OCI-M1 (cell line): ENCODE data around the gene PAAF1.
"Not testable (repeated sequence)": the region's sequence is repeated elsewhere in the genome, so short reads cannot be mapped to it uniquely, and the experiment has no call there.

Experiments used
- DNase-seq: peaks from one replicate; lab custom pipeline; 2025; lab: John Stamatoyannopoulos, UW

PAAF1 gene

GRCh38 chr11:73883856-73884255, 7.1 kb downstream of the PAAF1 start:
- DNase-seq: no peak

DNA sequence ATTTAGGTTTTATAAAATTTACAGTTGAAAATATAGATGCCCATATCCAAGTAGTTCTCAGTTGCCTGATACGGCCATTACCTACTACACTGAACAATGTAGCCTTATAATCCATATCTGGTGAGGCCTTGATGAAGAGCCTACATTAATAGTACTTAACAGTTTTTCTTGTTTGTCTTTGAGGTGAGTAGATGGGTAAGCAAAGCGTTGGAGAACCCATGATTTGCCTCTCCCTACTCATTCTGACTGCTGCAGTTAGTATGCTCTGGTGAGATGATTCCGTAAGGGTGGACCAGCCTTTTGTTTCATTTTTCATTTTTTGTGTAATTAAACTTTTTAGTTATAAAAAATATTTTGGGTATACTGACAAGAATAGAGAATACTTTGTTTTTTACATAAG, 11.4 kb downstream of the PAAF1 start:
- DNase-seq: no peak

GRCh38 chr11:73889019-73889418, 12.2 kb downstream of the PAAF1 start:
- DNase-seq: peak; percentile 68

- DNase-seq: no peak
Measured at GRCh38 chr11:73889536-73889935, 12.7 kb downstream of the PAAF1 start.

GRCh38 chr11:73893041-73893440, 16.2 kb downstream of the PAAF1 start:
- no peak for DNase-seq

- no peak for DNase-seq
Measured at GRCh38 chr11:73894725-73895335, 18.0 kb downstream of the PAAF1 start.

- no peak for DNase-seq
Measured at GRCh38 chr11:73902303-73902702, 25.5 kb downstream of the PAAF1 start.

DNA sequence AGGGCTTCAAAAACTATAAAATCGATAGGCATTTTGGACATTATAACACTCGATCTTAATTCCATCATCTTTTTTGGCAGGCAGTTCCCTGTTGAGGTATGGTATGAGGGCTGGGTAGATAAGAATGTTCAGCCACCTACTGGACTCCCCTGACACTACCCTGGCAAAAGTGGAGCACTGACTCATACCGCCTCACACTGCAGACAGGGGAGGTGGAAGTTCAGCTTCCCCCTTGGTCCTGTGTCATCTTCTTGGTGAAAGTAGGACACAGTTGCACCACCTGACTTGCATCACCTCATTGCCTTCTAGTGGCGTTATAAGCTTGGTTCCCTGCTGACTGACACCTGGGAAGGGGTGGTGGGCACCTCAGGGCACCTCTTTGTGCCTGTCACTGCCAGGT, 30.4 kb downstream of the PAAF1 start:
- DNase-seq: peak; percentile 80

DNA sequence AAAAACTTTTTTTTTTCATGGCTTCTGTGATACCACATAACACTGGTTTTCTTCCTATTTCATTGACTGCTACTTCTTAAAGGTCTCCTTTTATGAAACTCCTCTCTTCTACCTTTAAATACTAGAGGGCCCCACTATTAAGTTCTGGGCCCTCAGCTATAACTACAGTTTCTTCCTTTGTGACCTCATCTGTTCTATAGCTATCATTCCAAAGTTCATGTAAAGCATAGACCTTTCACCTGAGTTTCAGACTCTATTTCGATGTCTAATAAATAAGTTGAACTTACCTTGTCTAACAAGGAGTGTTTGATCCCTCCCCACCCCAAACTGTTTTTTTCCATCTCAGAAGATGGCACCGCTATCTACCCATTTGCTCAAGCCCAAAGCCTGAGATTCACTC, 35.2 kb downstream of the PAAF1 start:
- DNase-seq: no peak

DNA sequence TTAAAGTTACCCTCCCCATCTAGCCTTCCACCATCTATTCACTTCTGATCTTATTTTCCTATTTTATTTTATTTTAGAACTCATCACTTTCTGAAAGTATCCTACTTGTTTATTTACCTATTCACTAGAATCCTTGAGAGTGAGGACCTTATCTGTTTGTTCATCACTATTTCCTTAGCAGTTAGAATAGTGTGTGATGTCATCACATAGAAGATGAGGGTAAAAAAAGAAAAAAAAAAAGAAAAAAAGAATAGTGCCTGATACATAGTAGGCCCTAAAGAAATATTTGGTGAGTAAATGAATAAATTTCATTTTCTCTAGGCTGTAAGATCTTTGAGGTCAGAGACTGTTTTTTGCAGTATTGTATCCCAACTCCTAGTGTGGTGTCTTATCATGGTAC, 36.7 kb downstream of the PAAF1 start:
- DNase-seq: no peak

DNA sequence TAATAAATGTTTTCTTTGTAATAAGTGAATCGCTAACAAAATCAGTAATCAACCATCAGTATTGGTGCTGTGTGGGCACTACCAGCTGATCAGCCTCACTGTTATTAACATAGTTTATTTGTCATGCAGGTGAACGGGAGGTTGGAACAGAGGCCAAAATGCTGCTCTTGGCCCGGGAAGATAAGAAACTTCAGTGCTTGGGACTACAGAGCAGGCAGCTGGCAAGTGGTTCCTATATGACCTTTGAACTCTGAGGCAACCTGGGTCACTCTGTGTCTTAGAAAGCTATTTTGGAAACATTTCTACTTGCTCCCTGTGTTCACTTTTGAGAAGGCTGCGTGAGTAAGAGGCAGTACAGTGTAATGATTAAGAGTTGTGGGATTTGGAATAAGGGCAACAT, 37.5 kb downstream of the PAAF1 start:
- DNase-seq: no peak

DNA sequence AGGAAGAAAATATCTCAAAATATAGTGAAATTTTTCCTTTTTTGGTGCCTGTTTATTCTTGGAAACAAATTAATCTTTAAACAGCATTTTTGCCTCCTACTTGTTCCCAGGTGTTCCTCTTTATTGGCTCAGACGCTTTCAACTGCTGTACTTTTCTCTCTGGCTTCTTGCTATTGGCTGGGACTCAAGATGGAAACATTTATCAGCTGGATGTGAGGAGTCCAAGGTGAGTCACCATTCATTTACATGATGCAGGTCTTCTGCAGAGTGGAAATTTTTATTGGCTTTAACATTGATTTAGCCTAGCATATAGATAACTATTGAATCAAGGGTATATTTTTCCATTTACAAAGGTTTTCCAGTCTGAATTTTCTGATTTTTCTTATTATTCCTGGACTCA, 39.6 kb downstream of the PAAF1 start:
- DNase-seq: no peak

- no peak for DNase-seq
Measured at GRCh38 chr11:73921180-73921579, 44.4 kb downstream of the PAAF1 start.

GRCh38 chr11:73929388-73929787, 52.6 kb downstream of the PAAF1 start:
- no peak for DNase-seq

DNA sequence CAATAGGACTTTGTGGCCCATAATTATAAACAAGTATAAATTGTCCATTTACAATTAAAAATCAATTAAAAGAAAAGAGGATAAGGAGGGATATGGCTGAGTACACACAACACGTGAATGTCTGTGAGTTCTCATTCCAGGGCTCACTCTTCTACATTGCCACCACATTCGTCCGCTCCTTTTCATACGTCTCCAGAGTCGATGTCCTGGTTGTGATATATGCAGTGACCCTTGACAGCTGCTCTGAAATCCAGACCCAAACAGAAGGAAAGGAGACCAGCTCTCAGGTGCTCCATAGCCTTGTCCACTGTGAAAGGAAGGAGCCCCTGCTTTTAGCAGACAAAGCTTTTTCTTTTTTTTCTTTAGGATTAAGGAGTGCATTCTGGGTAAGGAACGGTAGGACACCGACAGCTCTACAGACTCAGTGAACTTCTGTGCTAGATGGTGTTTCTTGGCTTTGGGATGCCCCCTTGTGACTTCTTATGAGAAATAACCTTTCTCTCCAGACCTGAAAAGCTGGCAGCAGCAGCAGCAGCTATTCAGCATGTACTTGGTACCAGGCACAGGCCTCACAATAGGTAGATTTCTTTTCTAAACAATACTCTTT, 54.3 kb downstream of the PAAF1 start:
- DNase-seq: peak; percentile 93

- DNase-seq: no peak
Measured at GRCh38 chr11:73931951-73932350, 55.2 kb downstream of the PAAF1 start.

DNA sequence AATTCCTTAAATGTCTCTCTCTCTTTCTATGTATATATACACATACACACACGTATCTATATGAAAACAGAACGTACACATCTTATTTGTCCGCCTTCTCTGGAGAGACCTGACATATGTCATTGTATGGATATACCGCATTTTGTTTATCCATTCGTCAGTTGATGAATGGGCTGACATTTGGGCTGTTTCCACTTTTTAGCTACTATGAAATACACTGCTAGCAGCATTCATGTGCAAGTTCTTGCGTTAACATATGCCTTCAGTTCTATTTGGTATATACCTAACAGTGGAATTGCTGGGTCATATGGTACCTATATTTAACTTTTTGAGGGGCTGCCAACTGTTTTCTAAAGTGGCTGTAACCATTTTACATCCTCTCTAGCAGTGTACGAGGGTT, 56.0 kb downstream of the PAAF1 start:
- DNase-seq: no peak

- not testable (repeated sequence) for DNase-seq
Measured at GRCh38 chr11:73936047-73936446, 59.2 kb downstream of the PAAF1 start.

- no peak for DNase-seq
Measured at GRCh38 chr11:73939096-73939495, 62.3 kb downstream of the PAAF1 start.

DNA sequence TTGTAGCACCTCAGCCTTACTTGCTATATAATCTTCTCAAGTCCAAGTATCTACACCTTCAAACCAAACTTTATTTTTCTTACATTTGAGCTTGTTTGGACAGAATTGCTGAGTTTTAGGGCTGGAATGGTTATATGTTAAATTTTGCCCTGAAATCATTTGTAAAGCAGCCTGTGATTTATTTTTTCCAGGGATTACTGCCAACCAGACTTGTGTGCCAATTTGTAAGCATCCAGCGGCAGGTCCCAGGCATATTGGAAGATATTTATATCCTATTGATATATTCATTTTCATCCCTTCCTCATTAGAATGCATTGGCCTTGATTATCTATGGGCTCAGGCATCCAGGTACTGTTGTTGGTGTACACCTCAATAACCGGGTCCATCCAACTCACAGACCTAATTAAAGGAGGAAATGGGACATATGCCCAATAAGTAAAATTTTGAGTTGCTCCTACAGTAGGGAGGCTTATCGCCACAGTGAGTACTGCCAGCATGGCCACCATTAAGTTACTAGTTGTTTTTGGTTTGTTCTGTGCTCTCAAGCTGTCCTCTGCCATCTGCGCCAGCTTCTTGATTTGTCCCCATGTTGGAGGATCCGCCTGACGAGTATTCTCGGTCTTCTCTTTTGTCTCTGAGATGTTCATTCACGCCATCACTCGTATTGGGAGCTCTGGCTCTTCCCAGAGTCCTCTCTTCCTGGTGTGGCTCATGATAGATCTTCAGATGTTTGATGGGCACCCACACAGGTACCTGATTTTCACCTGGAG, 64.2 kb downstream of the PAAF1 start:
- DNase-seq: no peak

GRCh38 chr11:73942010-73942409, 65.2 kb downstream of the PAAF1 start:
- DNase-seq: no peak

- DNase-seq: no peak
Measured at GRCh38 chr11:73944085-73944484, 67.3 kb downstream of the PAAF1 start.

GRCh38 chr11:73944901-73945300, 68.1 kb downstream of the PAAF1 start:
- DNase-seq: no peak
